ENCODE results near the gene DPM2.

The DPM2 gene

GRCh38 chr9:127936347-127936852 is 1.3 kb downstream of the DPM2 start:
- DNase-seq (ENCODE audit: low spot score): no peak

- no peak for DNase-seq (ENCODE audit: low spot score)
These were observed 1.9 kb downstream of the DPM2 start for GRCh38 chr9:127935765-127936221.

GRCh38 chr9:127934986-127935385 is 2.7 kb downstream of the DPM2 start:
- DNase-seq (ENCODE audit: low spot score): no peak

GRCh38 chr9:127934248-127934647 is 3.4 kb downstream of the DPM2 start:
- DNase-seq (ENCODE audit: low spot score): no peak

GRCh38 chr9:127931092-127931881 is 6.4 kb downstream of the DPM2 start:
- no peak for DNase-seq (ENCODE audit: low spot score)

GRCh38 chr9:127930231-127931091 is 7.2 kb downstream of the DPM2 start, which contains the start of gene PIP5KL1:
Gene PIP5KL1 (minus strand): TSS chr9:127930777. CDS start chr9:127930752, 25 bp downstream.
- peak; percentile 65 for DNase-seq (ENCODE audit: low spot score)

- no peak for DNase-seq (ENCODE audit: low spot score)
These were observed 8.1 kb downstream of the DPM2 start for GRCh38 chr9:127929625-127929979.

GRCh38 chr9:127928676-127929624 is 8.7 kb downstream of the DPM2 start:
- no peak for DNase-seq (ENCODE audit: low spot score)

GRCh38 chr9:127927988-127928675 is 9.5 kb downstream of the DPM2 start:
- DNase-seq (ENCODE audit: low spot score): no peak

GRCh38 chr9:127927201-127927987 is 10.3 kb downstream of the DPM2 start:
- DNase-seq (ENCODE audit: low spot score): no peak

- DNase-seq (ENCODE audit: low spot score): no peak
These were observed 10.8 kb downstream of the DPM2 start for GRCh38 chr9:127926906-127927200.

- DNase-seq (ENCODE audit: low spot score): no peak
These were observed 11.4 kb downstream of the DPM2 start for GRCh38 chr9:127925959-127926905.

- DNase-seq (ENCODE audit: low spot score): no peak
These were observed 12.8 kb downstream of the DPM2 start for GRCh38 chr9:127924736-127925444.

- no peak for DNase-seq (ENCODE audit: low spot score)
These were observed 13.9 kb downstream of the DPM2 start for GRCh38 chr9:127923771-127924170.

GRCh38 chr9:127923046-127923445 is 14.6 kb downstream of the DPM2 start:
- DNase-seq (ENCODE audit: low spot score): no peak

GRCh38 chr9:127921557-127922120 is 16.0 kb downstream of the DPM2 start:
- DNase-seq (ENCODE audit: low spot score): no peak

- DNase-seq (ENCODE audit: low spot score): no peak
These were observed 16.9 kb downstream of the DPM2 start for GRCh38 chr9:127920794-127921193.

GRCh38 chr9:127919253-127919815 is 18.3 kb downstream of the DPM2 start:
- DNase-seq (ENCODE audit: low spot score): no peak

Measured in pons (tissue), 1 donor.